Type B pancreatic cell (in vitro differentiated cells): ENCODE data around the gene PRKN. TPM values are rescaled to one million over a fixed set of nuclear protein-coding genes. Genes with fewer than 3 reads are reported as not detected.

Source experiments
- DNase-seq: peaks from one replicate; pipeline ENCODE4 v3.0.0; 2021; ENCODE audit warnings: mixed read lengths; ENCODE audit not compliant: unreplicated experiment; ENCODE audit errors: extremely low spot score
- H3K27ac Mint-ChIP-seq: 2 replicates; pipeline ENCODE4 v1.8.0; 2021; ENCODE audit warnings: mild to moderate bottlenecking, mixed read lengths
- H3K27me3 Mint-ChIP-seq: 2 replicates; pipeline ENCODE4 v1.8.0; 2021; ENCODE audit warnings: mixed read lengths
- H3K36me3 Mint-ChIP-seq: 2 replicates; pipeline ENCODE4 v1.8.0; 2021; ENCODE audit warnings: mixed read lengths
- H3K4me1 Mint-ChIP-seq: one replicate; pipeline ENCODE4 v1.8.0; 2021; ENCODE audit warnings: mixed read lengths; ENCODE audit not compliant: unreplicated experiment
- H3K4me3 Mint-ChIP-seq: 2 replicates; pipeline ENCODE4 v1.8.0; 2021; ENCODE audit warnings: mild to moderate bottlenecking, mixed read lengths
- H3K9me3 Mint-ChIP-seq: 2 replicates; pipeline ENCODE4 v1.8.0; 2021; ENCODE audit warnings: mixed read lengths
- CTCF ChIP-seq: fragments of 200-600 bp; sonication (generic); conservative IDR thresholded peaks from 2 replicates; pipeline ENCODE4 v1.5.0; 2021; ENCODE audit warnings: antibody characterized with exemption, mild to moderate bottlenecking
- total RNA-seq: library from RNA; stranded (reverse); gene quantifications from 2 replicates; pipeline ENCODE4 v1.2.1, GENCODE V29; 2021; ENCODE audit warnings: low replicate concordance

The PRKN gene
- total RNA-seq, 1 donor from 2014 or later = 6.2 TPM

- TF ChIP-seq CTCF = no peak
- no peaks in the 10 kb centered on the region for H3K9me3 Mint-ChIP-seq
- no peak overlapping the region for H3K27ac Mint-ChIP-seq
- H3K4me3 Mint-ChIP-seq = no peak overlapping the region
- H3K36me3 Mint-ChIP-seq = no peaks in the 10 kb centered on the region
- H3K27me3 Mint-ChIP-seq = no peaks in the 10 kb centered on the region
- DNase-seq = no peak
- no peaks in the 10 kb centered on the region for H3K4me1 Mint-ChIP-seq
These were observed 543.1 kb downstream of the PRKN start for GRCh38 chr6:162184465-162184864.

GRCh38 chr6:162181741-162182401 is 545.7 kb downstream of the PRKN start:
- Mint-ChIP-seq H3K36me3 (no peaks in the 10 kb centered on the region), H3K4me1 (peaks cover 9% of the 10 kb centered on the region), H3K9me3 (no peaks in the 10 kb centered on the region), H3K4me3 (no peak overlapping the region), H3K27ac (no peak overlapping the region), H3K27me3 (no peaks in the 10 kb centered on the region)
- DNase-seq = no peak
- no peak for TF ChIP-seq CTCF

GRCh38 chr6:162181111-162181510 is 546.5 kb downstream of the PRKN start:
- TF ChIP-seq CTCF = no peak
- Mint-ChIP-seq H3K4me3 (no peak overlapping the region), H3K36me3 (no peaks in the 10 kb centered on the region), H3K4me1 (peaks cover 9% of the 10 kb centered on the region), H3K9me3 (no peaks in the 10 kb centered on the region), H3K27ac (no peak overlapping the region), H3K27me3 (no peaks in the 10 kb centered on the region)
- no peak for DNase-seq

- Mint-ChIP-seq H3K36me3 (no peaks in the 10 kb centered on the region), H3K27me3 (peaks cover 3% of the 10 kb centered on the region), H3K4me1 (peaks cover 9% of the 10 kb centered on the region), H3K27ac (no peak overlapping the region), H3K4me3 (no peak overlapping the region), H3K9me3 (no peaks in the 10 kb centered on the region)
- TF ChIP-seq CTCF = no peak
- DNase-seq = no peak
These were observed 548.2 kb downstream of the PRKN start for GRCh38 chr6:162179196-162179951.

GRCh38 chr6:162178666-162179065 is 548.9 kb downstream of the PRKN start:
- no peak for TF ChIP-seq CTCF
- H3K4me1 Mint-ChIP-seq = peaks cover 9% of the 10 kb centered on the region
- peaks cover 5% of the 10 kb centered on the region for H3K27me3 Mint-ChIP-seq
- no peaks in the 10 kb centered on the region for H3K9me3 Mint-ChIP-seq
- no peak for DNase-seq
- H3K4me3 Mint-ChIP-seq = no peak overlapping the region
- H3K36me3 Mint-ChIP-seq = no peaks in the 10 kb centered on the region
- no peak overlapping the region for H3K27ac Mint-ChIP-seq
